ENCODE measurements around the gene SLC52A1.
A peak's percentile ranks its signal among the peaks of the same experiment; 100 is the strongest.
"Not testable (repeated sequence)": the region's sequence is repeated elsewhere in the genome, so short reads cannot be mapped to it uniquely, and the experiment has no call there.

The SLC52A1 gene

GRCh38 chr17:5035315-5035714 is at the start of gene SLC52A1:
TSS of gene SLC52A1 (minus strand) at chr17:5035426. CDS start at chr17:5034606, 820 bp downstream.
- no peak for DNase-seq (ENCODE audit: low read depth)

GRCh38 chr17:5080591-5080990 is 45.4 kb upstream of the SLC52A1 start:
- no peak for DNase-seq (ENCODE audit: low read depth)

GRCh38 chr17:5078106-5079028 is 43.1 kb upstream of the SLC52A1 start, which contains the start of gene ZFP3:
TSS of gene ZFP3 (plus strand) at chr17:5078467. CDS start at chr17:5091505, 13,038 bp downstream.
- DNase-seq (ENCODE audit: low read depth) = peak; percentile 48

GRCh38 chr17:5077781-5078105 is 42.5 kb upstream of the SLC52A1 start:
- no peak for DNase-seq (ENCODE audit: low read depth)

GRCh38 chr17:5077275-5077674 is 42.0 kb upstream of the SLC52A1 start:
- not testable (repeated sequence) for DNase-seq (ENCODE audit: low read depth)

- DNase-seq (ENCODE audit: low read depth) = not testable (repeated sequence)
These were observed 40.2 kb upstream of the SLC52A1 start for GRCh38 chr17:5075472-5075871.

GRCh38 chr17:5069724-5070123 is 34.5 kb upstream of the SLC52A1 start:
- no peak for DNase-seq (ENCODE audit: low read depth)

GRCh38 chr17:5068236-5068635 is 33.0 kb upstream of the SLC52A1 start:
- no peak for DNase-seq (ENCODE audit: low read depth)

GRCh38 chr17:5065227-5065744 is 30.1 kb upstream of the SLC52A1 start:
- no peak for DNase-seq (ENCODE audit: low read depth)

- DNase-seq (ENCODE audit: low read depth) = no peak
These were observed 20.3 kb upstream of the SLC52A1 start for GRCh38 chr17:5055543-5055942.

- no peak for DNase-seq (ENCODE audit: low read depth)
These were observed 15.1 kb upstream of the SLC52A1 start for GRCh38 chr17:5050278-5050677.

GRCh38 chr17:5049314-5049841 is 14.2 kb upstream of the SLC52A1 start:
- peak; percentile 72 for DNase-seq (ENCODE audit: low read depth)

- DNase-seq (ENCODE audit: low read depth) = no peak
These were observed 12.2 kb upstream of the SLC52A1 start for GRCh38 chr17:5047446-5047845.

GRCh38 chr17:5045496-5045895 is 10.3 kb upstream of the SLC52A1 start:
- no peak for DNase-seq (ENCODE audit: low read depth)

- DNase-seq (ENCODE audit: low read depth) = no peak
These were observed 9.4 kb upstream of the SLC52A1 start for GRCh38 chr17:5044630-5045029.

GRCh38 chr17:5043524-5043923 is 8.3 kb upstream of the SLC52A1 start:
- DNase-seq (ENCODE audit: low read depth) = no peak

GRCh38 chr17:5042157-5043022 is 7.2 kb upstream of the SLC52A1 start:
- DNase-seq (ENCODE audit: low read depth) = no peak

GRCh38 chr17:5034651-5035050 is 575 bp downstream of the SLC52A1 start:
- no peak for DNase-seq (ENCODE audit: low read depth)

GRCh38 chr17:5034063-5034462 is 1.2 kb downstream of the SLC52A1 start:
- DNase-seq (ENCODE audit: low read depth) = no peak

GRCh38 chr17:5033352-5034015 is 1.7 kb downstream of the SLC52A1 start:
- no peak for DNase-seq (ENCODE audit: low read depth)

GRCh38 chr17:5032865-5033264 is 2.4 kb downstream of the SLC52A1 start:
- DNase-seq (ENCODE audit: low read depth) = no peak
